GM06990 (cell line): Measurements from ENCODE around the gene CFAP58.

ENCODE experiments used
- DNase-seq: peaks from one replicate; pipeline ENCODE4 v3.0.0-alpha.2; 2011; ENCODE audit not compliant: insufficient read length; ENCODE audit errors: extremely low read depth
- H3K27me3 ChIP-seq: replicated peaks from 2 replicates; pipeline ENCODE4 v1.6.0; 2011; ENCODE audit warnings: low read length; ENCODE audit not compliant: control insufficient read depth, insufficient read depth
- H3K36me3 ChIP-seq: 2 replicates; pipeline ENCODE4 v1.5.1; 2011; ENCODE audit warnings: low read length; ENCODE audit not compliant: control insufficient read depth, insufficient read depth
- H3K4me3 ChIP-seq: replicated peaks from 2 replicates; pipeline ENCODE4 v1.5.1; 2011; ENCODE audit warnings: low read depth, mild to moderate bottlenecking, control low read depth, low read length
- CTCF ChIP-seq: IDR thresholded peaks from 2 replicates; pipeline ENCODE4 v1.5.1; 2011; ENCODE audit warnings: low read length, control low read depth, mild to moderate bottlenecking, inconsistent platforms; ENCODE audit not compliant: insufficient read depth, poor library complexity, severe bottlenecking

Gene CFAP58

GRCh38 chr10:104359811-104360210 is 6.2 kb downstream of the CFAP58 start:
- DNase-seq = no peak
- Histone ChIP-seq H3K4me3 (no peak overlapping the region), H3K27me3 (no peaks in the 10 kb centered on the region; the same call in 1 of the 2 replicates), H3K36me3 (no peaks in the 10 kb centered on the region)
- TF ChIP-seq CTCF = no peak

- Histone ChIP-seq H3K27me3 (no peaks in the 10 kb centered on the region; the same call in 1 of the 2 replicates), H3K36me3 (no peaks in the 10 kb centered on the region), H3K4me3 (no peak overlapping the region)
- DNase-seq = no peak
- TF ChIP-seq CTCF = no peak
These were observed 14.3 kb downstream of the CFAP58 start for GRCh38 chr10:104367904-104368303.

DNA sequence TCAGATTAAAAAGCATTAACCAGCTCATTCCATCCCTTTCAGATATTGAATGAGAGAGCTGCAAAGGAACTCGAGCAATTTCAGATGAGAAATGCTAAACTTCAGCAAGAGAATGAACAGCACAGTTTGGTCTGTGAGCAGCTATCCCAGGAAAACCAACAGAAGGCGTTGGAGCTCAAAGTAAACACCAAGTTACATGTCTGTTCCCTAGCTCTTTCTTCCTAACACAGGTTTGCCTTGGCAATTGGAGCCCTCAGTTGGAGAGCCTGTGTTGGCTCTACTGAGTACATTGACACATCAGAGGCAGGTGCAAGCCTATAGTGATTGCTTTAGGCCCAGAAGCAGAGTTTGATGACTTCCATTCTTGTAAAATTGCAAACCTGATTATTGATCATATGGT is 14.7 kb downstream of the CFAP58 start:
- H3K36me3 ChIP-seq = no peaks in the 10 kb centered on the region
- TF ChIP-seq CTCF = no peak
- no peak for DNase-seq
- H3K27me3 ChIP-seq = no peaks in the 10 kb centered on the region; the same call in 1 of the 2 replicates
- H3K4me3 ChIP-seq = no peak overlapping the region

DNA sequence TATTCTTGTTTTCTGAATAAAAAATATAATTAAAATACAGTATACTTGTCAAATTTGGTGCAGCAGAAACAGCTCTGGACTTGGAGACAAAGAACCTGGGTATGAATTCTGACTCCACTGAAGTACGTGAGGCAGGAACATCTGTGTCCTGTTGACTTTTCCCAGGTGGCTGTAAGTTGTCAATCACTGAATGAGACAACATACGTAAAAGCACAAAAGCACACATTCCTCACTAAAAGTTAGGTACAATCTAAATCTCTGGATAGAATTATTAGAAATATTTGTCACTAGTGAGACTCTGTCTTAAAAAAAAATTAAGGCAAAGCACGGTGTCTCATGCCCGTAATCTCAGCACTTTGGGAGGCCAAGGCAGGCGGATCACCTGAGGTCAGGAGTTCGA is 18.1 kb downstream of the CFAP58 start:
- Histone ChIP-seq H3K27me3 (no peaks in the 10 kb centered on the region), H3K4me3 (no peak overlapping the region), H3K36me3 (no peaks in the 10 kb centered on the region)
- no peak for TF ChIP-seq CTCF
- DNase-seq = no peak

- Histone ChIP-seq H3K36me3 (no peaks in the 10 kb centered on the region), H3K4me3 (no peak overlapping the region), H3K27me3 (no peaks in the 10 kb centered on the region; the same call in 1 of the 2 replicates)
- no peak for DNase-seq
- no peak for TF ChIP-seq CTCF
These were observed 21.0 kb downstream of the CFAP58 start for GRCh38 chr10:104374591-104374990.

GRCh38 chr10:104376784-104377300 is 23.2 kb downstream of the CFAP58 start:
- H3K4me3 ChIP-seq = no peak overlapping the region
- no peaks in the 10 kb centered on the region; the same call in 1 of the 2 replicates for H3K27me3 ChIP-seq
- no peaks in the 10 kb centered on the region for H3K36me3 ChIP-seq
- TF ChIP-seq CTCF = no peak
- no peak for DNase-seq
